Measurements from ENCODE around the gene ISOC2. TPM values are rescaled to one million over a fixed set of nuclear protein-coding genes. Genes with fewer than 3 reads are reported as not detected.

Gene ISOC2
- total and polyA plus RNA-seq, 2 donors = 35.1 to 94.1 TPM

Other genes starting within 250 kb of the ISOC2 start
- gene TMEM86B, start 232.9 kb downstream of the ISOC2 start, total RNA-seq = 0.79 TPM
- 4.5 TPM for gene TMEM86B, start 232.9 kb downstream of the ISOC2 start, polyA plus RNA-seq
- 14.5 TPM for gene PPP6R1, start 202.6 kb downstream of the ISOC2 start, total RNA-seq
- 43.1 TPM for gene PPP6R1, start 202.6 kb downstream of the ISOC2 start, polyA plus RNA-seq
- 6.5 TPM for gene HSPBP1, start 181.5 kb downstream of the ISOC2 start, total RNA-seq
- gene HSPBP1, start 181.5 kb downstream of the ISOC2 start, polyA plus RNA-seq = 56.3 TPM
- gene BRSK1, start 177.6 kb downstream of the ISOC2 start, total RNA-seq = 9.7 TPM
- gene BRSK1, start 177.6 kb downstream of the ISOC2 start, polyA plus RNA-seq = 8.8 TPM
- 0.48 TPM for gene TMEM150B, start 136.3 kb downstream of the ISOC2 start, total RNA-seq
- gene TMEM150B, start 136.3 kb downstream of the ISOC2 start, polyA plus RNA-seq = 1.7 TPM
- 9.3 TPM for gene KMT5C, start 121.8 kb downstream of the ISOC2 start, total RNA-seq
- 10.2 TPM for gene KMT5C, start 121.8 kb downstream of the ISOC2 start, polyA plus RNA-seq
- gene COX6B2, start 106.9 kb downstream of the ISOC2 start, total RNA-seq = not detected
- 0.39 TPM for gene COX6B2, start 106.9 kb downstream of the ISOC2 start, polyA plus RNA-seq
- gene GARIN5B, start 98.4 kb downstream of the ISOC2 start, total RNA-seq = not detected
- gene GARIN5B, start 98.4 kb downstream of the ISOC2 start, polyA plus RNA-seq = not detected
- 0.42 TPM for gene IL11, start 91.2 kb downstream of the ISOC2 start, total RNA-seq
- gene IL11, start 91.2 kb downstream of the ISOC2 start, polyA plus RNA-seq = 0.53 TPM
- not detected for gene TMEM190, start 84.8 kb downstream of the ISOC2 start, total RNA-seq
- not detected for gene TMEM190, start 84.8 kb downstream of the ISOC2 start, polyA plus RNA-seq
- not detected for gene TMEM238, start 77.3 kb downstream of the ISOC2 start, total RNA-seq
- 0.43 TPM for gene TMEM238, start 77.3 kb downstream of the ISOC2 start, polyA plus RNA-seq
- gene RPL28, start 75.7 kb downstream of the ISOC2 start, total RNA-seq = 141 TPM
- 1,449 TPM for gene RPL28, start 75.7 kb downstream of the ISOC2 start, polyA plus RNA-seq
- 29.9 TPM for gene UBE2S, start 53.9 kb downstream of the ISOC2 start, total RNA-seq
- gene UBE2S, start 53.9 kb downstream of the ISOC2 start, polyA plus RNA-seq = 17.5 TPM
- gene SHISA7, start 18.3 kb downstream of the ISOC2 start, total RNA-seq = 0.16 TPM
- 0.05 TPM for gene SHISA7, start 18.3 kb downstream of the ISOC2 start, polyA plus RNA-seq
- gene C19orf85, start 3.1 kb upstream of the ISOC2 start, total RNA-seq = not detected
- 0.51 TPM for gene C19orf85, start 3.1 kb upstream of the ISOC2 start, polyA plus RNA-seq
- gene ZNF628, start 15.0 kb upstream of the ISOC2 start, total RNA-seq = 0.79 TPM
- gene ZNF628, start 15.0 kb upstream of the ISOC2 start, polyA plus RNA-seq = 11.9 TPM
- gene NAT14, start 23.5 kb upstream of the ISOC2 start, total RNA-seq = 7.1 TPM
- gene NAT14, start 23.5 kb upstream of the ISOC2 start, polyA plus RNA-seq = 27.0 TPM
- 24.4 TPM for gene SSC5D, start 26.8 kb upstream of the ISOC2 start, total RNA-seq
- gene SSC5D, start 26.8 kb upstream of the ISOC2 start, polyA plus RNA-seq = 24.4 TPM
- gene SBK2, start 75.5 kb upstream of the ISOC2 start, total RNA-seq = not detected
- gene SBK2, start 75.5 kb upstream of the ISOC2 start, polyA plus RNA-seq = not detected
- not detected for gene SBK3, start 83.9 kb upstream of the ISOC2 start, total RNA-seq
- gene SBK3, start 83.9 kb upstream of the ISOC2 start, polyA plus RNA-seq = 0.72 TPM
- 1.6 TPM for gene ZNF579, start 119.2 kb upstream of the ISOC2 start, total RNA-seq
- gene ZNF579, start 119.2 kb upstream of the ISOC2 start, polyA plus RNA-seq = 10.8 TPM
- gene FIZ1, start 137.9 kb upstream of the ISOC2 start, total RNA-seq = 2.3 TPM
- 11.1 TPM for gene FIZ1, start 137.9 kb upstream of the ISOC2 start, polyA plus RNA-seq
- gene ZNF524, start 138.6 kb upstream of the ISOC2 start, total RNA-seq = 5.7 TPM
- gene ZNF524, start 138.6 kb upstream of the ISOC2 start, polyA plus RNA-seq = 30.9 TPM
- gene ZNF865, start 144.0 kb upstream of the ISOC2 start, total RNA-seq = 2.1 TPM
- 13.7 TPM for gene ZNF865, start 144.0 kb upstream of the ISOC2 start, polyA plus RNA-seq
- gene ZNF784, start 162.9 kb upstream of the ISOC2 start, total RNA-seq = 4.7 TPM
- gene ZNF784, start 162.9 kb upstream of the ISOC2 start, polyA plus RNA-seq = 9.7 TPM
- 4.1 TPM for gene ZNF580, start 179.4 kb upstream of the ISOC2 start, total RNA-seq
- 49.0 TPM for gene ZNF580, start 179.4 kb upstream of the ISOC2 start, polyA plus RNA-seq
- gene ZNF581, start 182.0 kb upstream of the ISOC2 start, total RNA-seq = 6.5 TPM
- gene ZNF581, start 182.0 kb upstream of the ISOC2 start, polyA plus RNA-seq = 21.8 TPM
- gene CCDC106, start 186.6 kb upstream of the ISOC2 start, total RNA-seq = 4.1 TPM
- gene CCDC106, start 186.6 kb upstream of the ISOC2 start, polyA plus RNA-seq = 17.7 TPM
- gene U2AF2, start 193.4 kb upstream of the ISOC2 start, total RNA-seq = 44.6 TPM
- gene U2AF2, start 193.4 kb upstream of the ISOC2 start, polyA plus RNA-seq = 129 TPM
- 23.4 TPM for gene EPN1, start 213.6 kb upstream of the ISOC2 start, total RNA-seq
- 106 TPM for gene EPN1, start 213.6 kb upstream of the ISOC2 start, polyA plus RNA-seq

Measured in urinary bladder (tissue), 2 donors.